ENCODE results near the gene ATP1A4. TPM values are rescaled to one million over a fixed set of nuclear protein-coding genes. Genes with fewer than 3 reads are reported as not detected.

ATP1A4 gene
- total RNA-seq, 2 experiments from 2014 or later: not detected

GRCh38 chr1:160114085-160114484 lies 37.3 kb upstream of the ATP1A4 start:
- ChIA-PET POLR2A (no interaction called here), CTCF (no interaction called here)
- Mint-ChIP-seq H3K27me3 (peaks cover 16% of the 10 kb centered on the region), H3K9me3 (no peaks in the 10 kb centered on the region), H3K4me3 (no peak overlapping the region), H3K4me1 (ENCODE audit: low read depth) (no peaks in the 10 kb centered on the region), H3K36me3 (no peaks in the 10 kb centered on the region), H3K27ac (no peak overlapping the region)
- DNase-seq: no peak
- intact Hi-C loops (cut with micrococcal nuclease): no loop called here

GRCh38 chr1:160115545-160116282 lies 35.7 kb upstream of the ATP1A4 start, which contains the start of gene ATP1A2:
Gene ATP1A2, plus strand, starts transcription at chr1:160115759. Its CDS starts 103 bp downstream, at chr1:160115862.
- H3K36me3 Mint-ChIP-seq: no peaks in the 10 kb centered on the region
- H3K4me3 Mint-ChIP-seq: no peak within 1 kb of the TSS
- H3K27ac Mint-ChIP-seq: no peak within 1 kb of the TSS
- DNase-seq: no peak
- intact Hi-C loops (cut with micrococcal nuclease): no loop called here
- peaks cover 16% of the 10 kb centered on the region for H3K27me3 Mint-ChIP-seq
- no peaks in the 10 kb centered on the region for H3K9me3 Mint-ChIP-seq
- ChIA-PET POLR2A (no interaction called here), CTCF (no interaction called here)
- no peaks in the 10 kb centered on the region for H3K4me1 Mint-ChIP-seq (ENCODE audit: low read depth)

GRCh38 chr1:160116283-160117147 lies 34.9 kb upstream of the ATP1A4 start:
- ChIA-PET POLR2A (no interaction called here), CTCF (interaction anchor here (1.1 kb wide), 1 partner anchor 31 kb away, joined by 3 read pairs; no protein-coding TSS in a partner anchor)
- H3K27me3 Mint-ChIP-seq: peaks cover 16% of the 10 kb centered on the region
- DNase-seq: no peak
- H3K4me1 Mint-ChIP-seq (ENCODE audit: low read depth): no peaks in the 10 kb centered on the region
- no peak overlapping the region for H3K4me3 Mint-ChIP-seq
- no peaks in the 10 kb centered on the region for H3K36me3 Mint-ChIP-seq
- no peaks in the 10 kb centered on the region for H3K9me3 Mint-ChIP-seq
- intact Hi-C loops (cut with micrococcal nuclease): no loop called here
- no peak overlapping the region for H3K27ac Mint-ChIP-seq

GRCh38 chr1:160117300-160117699 lies 34.1 kb upstream of the ATP1A4 start:
- Mint-ChIP-seq H3K27ac (no peak overlapping the region), H3K27me3 (peaks cover 16% of the 10 kb centered on the region), H3K36me3 (no peaks in the 10 kb centered on the region), H3K4me3 (no peak overlapping the region), H3K4me1 (ENCODE audit: low read depth) (no peaks in the 10 kb centered on the region), H3K9me3 (no peaks in the 10 kb centered on the region)
- ChIA-PET CTCF (interaction anchor here (0.7 to 1.1 kb wide), 2 partner anchors 32 to 44 kb away, joined by 3 read pairs; no protein-coding TSS in a partner anchor), POLR2A (no interaction called here)
- DNase-seq: no peak
- intact Hi-C loops (cut with micrococcal nuclease): no loop called here

- Mint-ChIP-seq H3K27me3 (peaks cover 13% of the 10 kb centered on the region), H3K4me3 (no peak overlapping the region), H3K9me3 (no peaks in the 10 kb centered on the region), H3K4me1 (ENCODE audit: low read depth) (no peaks in the 10 kb centered on the region), H3K36me3 (no peaks in the 10 kb centered on the region), H3K27ac (no peak overlapping the region)
- DNase-seq: no peak
- intact Hi-C loops (cut with micrococcal nuclease): no loop called here
- POLR2A ChIA-PET: no interaction called here
- CTCF ChIA-PET: interaction anchor here (0.7 kb wide), 1 partner anchor 43 kb away, joined by 3 read pairs; no protein-coding TSS in a partner anchor
Observed at GRCh38 chr1:160117709-160118183, 33.7 kb upstream of the ATP1A4 start.

- no peak for DNase-seq
- Mint-ChIP-seq H3K9me3 (no peaks in the 10 kb centered on the region), H3K4me1 (ENCODE audit: low read depth) (no peaks in the 10 kb centered on the region), H3K36me3 (no peaks in the 10 kb centered on the region), H3K4me3 (no peak overlapping the region), H3K27ac (no peak overlapping the region), H3K27me3 (peaks cover 13% of the 10 kb centered on the region)
- CTCF ChIA-PET: no interaction called here
- intact Hi-C loops (cut with micrococcal nuclease): no loop called here
- POLR2A ChIA-PET: no interaction called here
Observed at GRCh38 chr1:160118928-160119327, 32.5 kb upstream of the ATP1A4 start.

- DNase-seq: no peak
- ChIA-PET POLR2A (no interaction called here), CTCF (no interaction called here)
- Mint-ChIP-seq H3K4me3 (no peak overlapping the region), H3K9me3 (no peaks in the 10 kb centered on the region), H3K27ac (no peak overlapping the region), H3K27me3 (peaks cover 11% of the 10 kb centered on the region), H3K4me1 (ENCODE audit: low read depth) (no peaks in the 10 kb centered on the region), H3K36me3 (no peaks in the 10 kb centered on the region)
- intact Hi-C loops (cut with micrococcal nuclease): no loop called here
Observed at GRCh38 chr1:160120797-160121196, 30.6 kb upstream of the ATP1A4 start.

- POLR2A ChIA-PET: no interaction called here
- intact Hi-C loops (cut with micrococcal nuclease): no loop called here
- no peaks in the 10 kb centered on the region for H3K4me1 Mint-ChIP-seq (ENCODE audit: low read depth)
- H3K27me3 Mint-ChIP-seq: peaks cover 6% of the 10 kb centered on the region
- no peaks in the 10 kb centered on the region for H3K36me3 Mint-ChIP-seq
- H3K4me3 Mint-ChIP-seq: no peak overlapping the region
- H3K9me3 Mint-ChIP-seq: no peaks in the 10 kb centered on the region
- CTCF ChIA-PET: interaction anchor here (2.0 kb wide), 1 partner anchor 20 kb away, joined by 5 read pairs; no protein-coding TSS in a partner anchor
- H3K27ac Mint-ChIP-seq: no peak overlapping the region
- no peak for DNase-seq
Observed at GRCh38 chr1:160121388-160121787, 30.0 kb upstream of the ATP1A4 start.

- no peaks in the 10 kb centered on the region for H3K36me3 Mint-ChIP-seq
- H3K27me3 Mint-ChIP-seq: no peaks in the 10 kb centered on the region
- no peak overlapping the region for H3K4me3 Mint-ChIP-seq
- ChIA-PET POLR2A (no interaction called here), CTCF (interaction anchor here (2.0 kb wide), 1 partner anchor 22 kb away, joined by 5 read pairs; no protein-coding TSS in a partner anchor)
- H3K4me1 Mint-ChIP-seq (ENCODE audit: low read depth): no peaks in the 10 kb centered on the region
- no peak for DNase-seq
- H3K9me3 Mint-ChIP-seq: no peaks in the 10 kb centered on the region
- intact Hi-C loops (cut with micrococcal nuclease): no loop called here
- H3K27ac Mint-ChIP-seq: no peak overlapping the region
Observed at GRCh38 chr1:160122978-160123495, 28.4 kb upstream of the ATP1A4 start.

- H3K9me3 Mint-ChIP-seq: no peaks in the 10 kb centered on the region
- H3K27me3 Mint-ChIP-seq: no peaks in the 10 kb centered on the region
- no peak for DNase-seq
- no peak overlapping the region for H3K4me3 Mint-ChIP-seq
- CTCF ChIA-PET: no interaction called here
- intact Hi-C loops (cut with micrococcal nuclease): no loop called here
- no peaks in the 10 kb centered on the region for H3K4me1 Mint-ChIP-seq (ENCODE audit: low read depth)
- no peak overlapping the region for H3K27ac Mint-ChIP-seq
- POLR2A ChIA-PET: no interaction called here
- H3K36me3 Mint-ChIP-seq: no peaks in the 10 kb centered on the region
Observed at GRCh38 chr1:160123726-160124125, 27.7 kb upstream of the ATP1A4 start.

GRCh38 chr1:160124705-160125478 lies 26.5 kb upstream of the ATP1A4 start:
- no peak for DNase-seq
- POLR2A ChIA-PET: no interaction called here
- H3K9me3 Mint-ChIP-seq: no peaks in the 10 kb centered on the region
- H3K27ac Mint-ChIP-seq: no peak overlapping the region
- CTCF ChIA-PET: no interaction called here
- no peaks in the 10 kb centered on the region for H3K27me3 Mint-ChIP-seq
- H3K36me3 Mint-ChIP-seq: no peaks in the 10 kb centered on the region
- H3K4me3 Mint-ChIP-seq: no peak overlapping the region
- intact Hi-C loops (cut with micrococcal nuclease): no loop called here
- no peaks in the 10 kb centered on the region for H3K4me1 Mint-ChIP-seq (ENCODE audit: low read depth)

GRCh38 chr1:160125746-160126145 lies 25.7 kb upstream of the ATP1A4 start:
- intact Hi-C loops (cut with micrococcal nuclease): no loop called here
- H3K36me3 Mint-ChIP-seq: no peaks in the 10 kb centered on the region
- CTCF ChIA-PET: no interaction called here
- peaks cover 1% of the 10 kb centered on the region for H3K27me3 Mint-ChIP-seq
- no peak for DNase-seq
- no peak overlapping the region for H3K4me3 Mint-ChIP-seq
- POLR2A ChIA-PET: no interaction called here
- H3K27ac Mint-ChIP-seq: no peak overlapping the region
- no peaks in the 10 kb centered on the region for H3K4me1 Mint-ChIP-seq (ENCODE audit: low read depth)
- no peaks in the 10 kb centered on the region for H3K9me3 Mint-ChIP-seq

All from activated CD4-positive, alpha-beta memory T cell treated with anti-CD3 and anti-CD28 coated beads for 36 hours (primary cell).